OCI-LY1 (cell line): Measurements from ENCODE around the gene MRI1.
A peak's percentile ranks its signal among the peaks of the same experiment; 100 is the strongest.

Experiments used
- H2AFZ ChIP-seq: fragments of 200-600 bp; sonication (generic), shearing (Covaris generic); 2 replicates; pipeline ENCODE4 v1.6.0; 2014; ENCODE audit warnings: antibody characterized with exemption, mild to moderate bottlenecking, low read length
- H3F3A ChIP-seq: fragments of 200-600 bp; sonication (generic), shearing (Covaris generic); 2 replicates; pipeline ENCODE4 v1.6.0; 2014; ENCODE audit warnings: mild to moderate bottlenecking, antibody characterized with exemption, low read length, moderate library complexity; ENCODE audit not compliant: insufficient read depth
- H3K27ac ChIP-seq: fragments of 200-600 bp; sonication (generic); 2 replicates; pipeline ENCODE4 v1.5.1; 2014; ENCODE audit warnings: low read length, mixed run types, mild to moderate bottlenecking, low read depth; ENCODE audit not compliant: poor library complexity, severe bottlenecking
- H3K27me3 ChIP-seq: fragments of 200-600 bp; sonication (generic); 2 replicates; pipeline ENCODE4 v1.6.0; 2014; ENCODE audit warnings: antibody characterized with exemption, mild to moderate bottlenecking, low read length, moderate library complexity; ENCODE audit not compliant: insufficient read depth
- H3K36me3 ChIP-seq: fragments of 200-600 bp; sonication (generic); 2 replicates; pipeline ENCODE4 v1.6.1; 2014; ENCODE audit warnings: mild to moderate bottlenecking, antibody characterized with exemption, low read length, moderate library complexity, mixed read lengths; ENCODE audit not compliant: insufficient read depth
- H3K4me1 ChIP-seq: fragments of 200-600 bp; sonication (generic); 2 replicates; pipeline ENCODE4 v1.5.1; 2014; ENCODE audit warnings: mild to moderate bottlenecking, low read length, moderate library complexity; ENCODE audit not compliant: insufficient read depth, severe bottlenecking
- H3K4me2 ChIP-seq: fragments of 200-600 bp; sonication (generic), shearing (Covaris generic); 2 replicates; pipeline ENCODE4 v1.6.1; 2014; ENCODE audit warnings: low read length
- H3K4me3 ChIP-seq: fragments of 200-600 bp; sonication (generic); 2 replicates; pipeline ENCODE4 v1.5.1; 2014; ENCODE audit warnings: low read length, low read depth, mild to moderate bottlenecking, mixed read lengths; ENCODE audit not compliant: poor library complexity, severe bottlenecking
- H3K79me2 ChIP-seq: fragments of 200-600 bp; shearing (Covaris generic); 2 replicates; pipeline ENCODE4 v1.6.1; 2016; ENCODE audit warnings: mixed run types, low read length, mixed read lengths; ENCODE audit not compliant: insufficient read depth
- H3K9ac ChIP-seq: fragments of 200-600 bp; sonication (generic), shearing (Covaris generic); 2 replicates; pipeline ENCODE4 v1.6.1; 2014; ENCODE audit warnings: mild to moderate bottlenecking, low read length, mixed read lengths
- H3K9me2 ChIP-seq: fragments of 200-600 bp; sonication (generic), shearing (Covaris generic); 2 replicates; pipeline ENCODE4 v1.6.1; 2014; ENCODE audit warnings: low read depth, mild to moderate bottlenecking, low read length, mixed read lengths
- H3K9me3 ChIP-seq: fragments of 200-600 bp; shearing (Covaris generic); 2 replicates; pipeline ENCODE4 v1.6.1; 2014; ENCODE audit warnings: low read length, mixed read lengths
- H4K20me1 ChIP-seq: fragments of 200-600 bp; sonication (generic), shearing (Covaris generic); 2 replicates; pipeline ENCODE4 v1.6.0; 2016; ENCODE audit warnings: mild to moderate bottlenecking, low read length; ENCODE audit not compliant: insufficient read depth
- EZH2 ChIP-seq: fragments of 200-600 bp; sonication (generic), shearing (Covaris generic); IDR thresholded peaks from 2 replicates; pipeline ENCODE4 v1.8.0; 2017; ENCODE audit warnings: borderline replicate concordance, mixed run types, mild to moderate bottlenecking, antibody characterized with exemption, low read length, moderate library complexity, mixed read lengths
- TF ChIP-seq, protein P1 (sequence below): fragments of 200-600 bp; sonication (generic), shearing (Covaris generic); IDR thresholded peaks from 2 replicates; pipeline ENCODE4 v1.5.1; 2017; ENCODE audit warnings: mild to moderate bottlenecking, antibody characterized with exemption, low read length, moderate library complexity, mixed read lengths

The MRI1 gene

DNA sequence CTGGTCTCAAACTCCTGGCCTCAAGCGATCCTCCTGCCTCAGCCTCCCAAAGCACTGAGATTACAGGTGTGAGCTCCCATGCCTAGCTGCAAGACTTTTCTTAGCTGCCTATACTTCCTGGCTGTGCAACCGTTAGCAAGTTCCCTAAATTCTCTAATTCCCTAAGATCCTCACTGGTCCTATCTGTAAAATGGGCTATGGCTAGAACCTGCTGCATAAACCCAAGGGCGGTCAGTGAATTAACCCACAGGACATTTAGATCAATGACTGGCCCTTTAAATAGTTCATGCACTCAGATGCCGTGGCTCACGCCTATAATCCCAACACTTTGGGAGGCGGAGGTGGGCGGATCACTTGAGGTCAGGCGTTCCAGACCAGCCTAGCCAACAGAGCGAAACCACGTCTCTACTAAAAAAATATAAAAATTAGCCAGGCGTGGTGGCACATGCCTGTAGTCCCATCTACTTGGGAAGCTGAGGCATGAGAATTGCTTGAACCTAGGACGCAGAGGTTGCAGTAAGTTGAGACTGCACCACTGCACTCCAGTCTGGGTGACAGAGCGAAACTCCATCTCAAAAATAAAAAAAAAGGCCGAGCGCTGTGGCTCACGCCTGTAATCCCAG lies 5.8 kb downstream of the MRI1 start:
- no peak overlapping the region for H3K9ac ChIP-seq
- no peak overlapping the region for H3K27ac ChIP-seq
- peaks cover 9% of the 10 kb centered on the region for H3K4me1 ChIP-seq
- peaks cover 6% of the 10 kb centered on the region for H3K79me2 ChIP-seq
- H4K20me1 ChIP-seq: no peaks in the 10 kb centered on the region
- TF ChIP-seq EZH2: no peak
- TF ChIP-seq, protein P1, sequence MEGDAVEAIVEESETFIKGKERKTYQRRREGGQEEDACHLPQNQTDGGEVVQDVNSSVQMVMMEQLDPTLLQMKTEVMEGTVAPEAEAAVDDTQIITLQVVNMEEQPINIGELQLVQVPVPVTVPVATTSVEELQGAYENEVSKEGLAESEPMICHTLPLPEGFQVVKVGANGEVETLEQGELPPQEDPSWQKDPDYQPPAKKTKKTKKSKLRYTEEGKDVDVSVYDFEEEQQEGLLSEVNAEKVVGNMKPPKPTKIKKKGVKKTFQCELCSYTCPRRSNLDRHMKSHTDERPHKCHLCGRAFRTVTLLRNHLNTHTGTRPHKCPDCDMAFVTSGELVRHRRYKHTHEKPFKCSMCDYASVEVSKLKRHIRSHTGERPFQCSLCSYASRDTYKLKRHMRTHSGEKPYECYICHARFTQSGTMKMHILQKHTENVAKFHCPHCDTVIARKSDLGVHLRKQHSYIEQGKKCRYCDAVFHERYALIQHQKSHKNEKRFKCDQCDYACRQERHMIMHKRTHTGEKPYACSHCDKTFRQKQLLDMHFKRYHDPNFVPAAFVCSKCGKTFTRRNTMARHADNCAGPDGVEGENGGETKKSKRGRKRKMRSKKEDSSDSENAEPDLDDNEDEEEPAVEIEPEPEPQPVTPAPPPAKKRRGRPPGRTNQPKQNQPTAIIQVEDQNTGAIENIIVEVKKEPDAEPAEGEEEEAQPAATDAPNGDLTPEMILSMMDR: no peak
- no peak overlapping the region for H3K4me2 ChIP-seq
- no peaks in the 10 kb centered on the region for H3K27me3 ChIP-seq
- H3K4me3 ChIP-seq: no peak overlapping the region
- H3F3A ChIP-seq: no peaks in the 10 kb centered on the region
- H2AFZ ChIP-seq: no peak overlapping the region
- peaks cover 20% of the 10 kb centered on the region for H3K36me3 ChIP-seq
- H3K9me3 ChIP-seq: no peaks in the 10 kb centered on the region
- H3K9me2 ChIP-seq: no peaks in the 10 kb centered on the region

DNA sequence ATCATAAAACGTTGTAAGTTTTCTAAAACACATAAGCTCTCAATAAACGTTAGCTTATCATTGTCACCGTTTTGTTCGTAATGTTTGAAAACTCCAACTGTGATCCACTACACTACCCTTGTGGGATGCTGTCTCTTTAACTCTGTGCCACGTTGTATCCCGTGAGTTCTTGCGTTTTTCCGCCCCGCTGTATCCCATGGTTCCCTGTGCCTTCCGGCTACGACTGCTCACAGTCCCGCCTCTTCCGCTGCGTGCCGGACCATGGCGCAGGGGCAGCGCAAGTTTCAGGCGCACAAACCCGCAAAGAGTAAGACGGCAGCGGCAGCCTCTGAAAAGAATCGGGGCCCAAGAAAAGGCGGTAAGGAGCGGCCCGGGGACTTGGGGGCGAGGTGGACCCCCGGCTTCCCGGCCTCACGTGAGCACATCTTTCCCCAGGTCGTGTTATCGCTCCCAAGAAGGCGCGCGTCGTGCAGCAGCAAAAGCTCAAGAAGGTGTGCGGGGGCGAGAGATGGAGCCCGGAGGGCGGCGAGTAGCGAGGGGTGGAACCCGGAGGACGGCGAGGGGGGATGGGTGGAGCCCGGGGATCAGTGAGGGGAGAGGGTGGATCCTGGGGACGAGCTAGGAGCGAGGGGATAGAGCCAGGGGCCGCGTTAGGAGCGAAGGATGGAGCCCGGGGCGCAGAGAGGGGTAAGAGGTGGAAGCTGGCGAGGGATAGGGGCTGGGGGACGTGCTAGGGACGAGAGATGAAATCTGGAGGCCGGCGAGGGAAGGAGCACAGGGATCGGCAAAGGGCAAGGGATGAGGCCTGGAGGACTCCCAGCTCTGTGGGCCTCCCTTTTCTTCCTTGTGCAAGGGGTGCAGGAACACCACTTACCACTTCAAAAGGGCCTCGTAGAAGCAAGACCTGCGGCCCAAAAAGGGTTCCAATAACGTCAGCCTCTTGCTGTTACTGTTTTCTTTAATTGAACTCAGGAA lies 10.2 kb downstream of the MRI1 start, which contains the start of gene C19orf53:
C19orf53 (plus strand) TSS at position 240 of the 975 bp plus-strand sequence; CDS start at position 262, 22 bp downstream.
- Histone ChIP-seq H3K9me3 (no peaks in the 10 kb centered on the region), H3K4me3 (peak within 1 kb of the TSS; percentile 79), H3K4me1 (peaks cover 10% of the 10 kb centered on the region), H3K9ac (peak within 1 kb of the TSS; percentile 82), H3K9me2 (no peaks in the 10 kb centered on the region), H3K79me2 (peaks cover 14% of the 10 kb centered on the region), H3K4me2 (peak within 1 kb of the TSS; percentile 68), H2AFZ (no peak within 1 kb of the TSS), H3K27me3 (no peaks in the 10 kb centered on the region), H3K36me3 (peaks cover 37% of the 10 kb centered on the region), H4K20me1 (no peaks in the 10 kb centered on the region), H3K27ac (no peak within 1 kb of the TSS), H3F3A (no peaks in the 10 kb centered on the region)
- TF ChIP-seq EZH2: no peak
- TF ChIP-seq, protein P1: no peak

DNA sequence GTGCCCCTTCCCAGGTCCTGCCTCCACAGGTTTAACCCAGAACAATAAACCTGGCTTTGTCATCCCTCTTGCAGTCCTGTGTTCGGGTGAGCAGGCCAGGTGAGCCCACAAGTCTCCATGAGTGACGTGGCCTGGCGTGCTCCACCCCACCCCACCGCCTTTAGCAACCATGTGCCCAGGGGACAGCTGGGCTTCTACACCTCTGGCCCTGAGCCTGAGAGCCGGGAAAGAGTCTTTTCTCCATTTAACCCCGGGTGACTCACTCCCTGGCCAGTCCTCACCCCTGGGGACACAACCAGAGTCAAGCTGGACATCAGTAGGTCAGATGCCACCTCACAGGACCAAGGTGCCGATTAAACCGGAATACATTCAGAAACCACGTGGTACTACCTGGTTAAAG lies 14.1 kb downstream of the MRI1 start:
- TF ChIP-seq, protein P1: no peak
- TF ChIP-seq EZH2: no peak
- peaks cover 14% of the 10 kb centered on the region for H3K79me2 ChIP-seq
- H3K4me2 ChIP-seq: no peak overlapping the region
- no peak overlapping the region for H2AFZ ChIP-seq
- H3K9me2 ChIP-seq: no peaks in the 10 kb centered on the region
- H4K20me1 ChIP-seq: no peaks in the 10 kb centered on the region
- H3F3A ChIP-seq: no peaks in the 10 kb centered on the region
- H3K9me3 ChIP-seq: no peaks in the 10 kb centered on the region
- no peak overlapping the region for H3K9ac ChIP-seq
- H3K4me1 ChIP-seq: peaks cover 13% of the 10 kb centered on the region
- no peak overlapping the region for H3K27ac ChIP-seq
- H3K36me3 ChIP-seq: peaks cover 37% of the 10 kb centered on the region
- H3K4me3 ChIP-seq: no peak overlapping the region
- no peaks in the 10 kb centered on the region for H3K27me3 ChIP-seq
